ENCODE data around the gene DSCAM. TPM values are rescaled to one million over a fixed set of nuclear protein-coding genes. Genes with fewer than 3 reads are reported as not detected.

DSCAM gene
- total and polyA plus RNA-seq, 2 experiments from 2014 or later: not detected

DNA sequence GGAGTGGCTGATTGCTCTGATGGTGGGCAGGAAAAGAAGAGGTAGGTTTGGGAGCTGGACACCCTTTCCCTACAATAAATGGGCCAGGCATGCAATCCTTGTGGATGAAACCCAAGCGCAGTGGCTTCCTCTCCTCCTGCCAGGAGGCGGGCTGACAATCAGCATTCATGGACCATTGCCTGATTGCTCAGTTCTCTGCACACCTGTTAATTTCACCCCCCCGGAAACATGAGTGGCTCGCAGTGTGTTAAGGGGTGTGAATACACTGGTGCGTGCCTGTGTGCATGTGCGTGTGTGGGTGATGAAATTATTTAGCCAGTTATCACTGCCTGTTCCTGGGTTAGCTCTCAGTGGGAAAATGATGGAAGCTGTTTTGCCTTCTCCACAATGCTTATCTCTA is 669.0 kb downstream of the DSCAM start:
- in situ Hi-C loops (cut with MboI): no loop called here
- H3K27ac ChIP-seq: no peak overlapping the region
- no peaks in the 10 kb centered on the region for H3K27me3 ChIP-seq (replicated peaks; ENCODE audit: insufficient read depth)
- H2AFZ ChIP-seq: no peak overlapping the region
- H3K9ac ChIP-seq: no peak overlapping the region
- no peaks in the 10 kb centered on the region for H3K9me3 ChIP-seq (ENCODE audit: low read depth)
- no peak for TF ChIP-seq EZH2phosphoT487 (IDR thresholded peaks at IDR 0.05; ENCODE audit: insufficient read depth, low read depth)
- no peak for TF ChIP-seq EZH2 (IDR thresholded peaks at IDR 0.05; ENCODE audit: insufficient read depth, poor library complexity, severe bottlenecking)
- no peaks in the 10 kb centered on the region for H3K36me3 ChIP-seq (ENCODE audit: low read depth)
- H3F3A ChIP-seq (ENCODE audit: insufficient read depth): no peaks in the 10 kb centered on the region
- H3K9me2 ChIP-seq (ENCODE audit: insufficient read depth): no peaks in the 10 kb centered on the region
- H3K79me2 ChIP-seq (ENCODE audit: insufficient read depth): no peaks in the 10 kb centered on the region
- H3K4me3 ChIP-seq: no peak overlapping the region
- H4K20me1 ChIP-seq (ENCODE audit: insufficient read depth): no peaks in the 10 kb centered on the region
- 40 to 46% methylated on average over 6 of the region's 6 CpGs for WGBS, 2 experiments (ENCODE audit: low coverage in 1 of 2, low lambda C conversion rate in 2 of 2, missing lambda C conversion rate in 2 of 2)
- H3K4me1 ChIP-seq (ENCODE audit: insufficient read depth): no peaks in the 10 kb centered on the region
- no peak for DNase-seq
- no peak overlapping the region for H3K4me2 ChIP-seq (ENCODE audit: unreplicated experiment)

DNA sequence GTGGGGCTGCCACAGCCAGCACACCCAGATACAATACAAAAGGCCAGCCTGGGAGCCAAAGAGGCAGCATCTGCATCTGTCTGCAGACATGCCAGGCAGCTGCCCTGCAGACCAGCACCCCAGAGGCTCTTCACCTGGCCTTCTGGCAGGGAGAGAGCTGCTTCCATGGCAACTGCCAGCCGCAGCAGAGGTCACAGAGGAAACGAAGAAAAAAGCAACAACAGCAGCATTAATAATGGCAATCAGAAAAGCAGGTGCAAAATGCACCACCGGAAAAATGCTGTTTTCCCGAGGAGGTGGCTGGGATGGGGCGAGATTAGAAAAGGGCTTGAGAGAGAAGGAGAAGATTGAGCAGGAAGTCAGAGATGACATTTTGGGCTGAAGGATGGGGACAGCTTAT is 670.2 kb downstream of the DSCAM start:
- Histone ChIP-seq H3K4me3 (no peak overlapping the region), H4K20me1 (ENCODE audit: insufficient read depth) (no peaks in the 10 kb centered on the region), H3K9me2 (ENCODE audit: insufficient read depth) (no peaks in the 10 kb centered on the region), H3K36me3 (ENCODE audit: low read depth) (no peaks in the 10 kb centered on the region), H3K79me2 (ENCODE audit: insufficient read depth) (no peaks in the 10 kb centered on the region), H3F3A (ENCODE audit: insufficient read depth) (no peaks in the 10 kb centered on the region), H2AFZ (no peak overlapping the region), H3K27ac (no peak overlapping the region), H3K27me3 (replicated peaks; ENCODE audit: insufficient read depth) (no peaks in the 10 kb centered on the region), H3K9ac (no peak overlapping the region), H3K4me1 (ENCODE audit: insufficient read depth) (no peaks in the 10 kb centered on the region), H3K9me3 (ENCODE audit: low read depth) (no peaks in the 10 kb centered on the region), H3K4me2 (ENCODE audit: unreplicated experiment) (no peak overlapping the region)
- DNase-seq: no peak
- 5 to 8% methylated on average over 5 of the region's 5 CpGs for WGBS, 2 experiments (ENCODE audit: low coverage in 1 of 2, low lambda C conversion rate in 2 of 2, missing lambda C conversion rate in 2 of 2)
- no peak for TF ChIP-seq EZH2 (IDR thresholded peaks at IDR 0.05; ENCODE audit: insufficient read depth, poor library complexity, severe bottlenecking)
- TF ChIP-seq EZH2phosphoT487 (IDR thresholded peaks at IDR 0.05; ENCODE audit: insufficient read depth, low read depth): no peak
- in situ Hi-C loops (cut with MboI): no loop called here

GRCh38 chr21:40173816-40174215 is 673.1 kb downstream of the DSCAM start:
- Histone ChIP-seq H3K27me3 (replicated peaks; ENCODE audit: insufficient read depth) (no peaks in the 10 kb centered on the region), H3F3A (ENCODE audit: insufficient read depth) (no peaks in the 10 kb centered on the region), H3K9me3 (ENCODE audit: low read depth) (no peaks in the 10 kb centered on the region), H3K36me3 (ENCODE audit: low read depth) (no peaks in the 10 kb centered on the region), H3K27ac (no peak overlapping the region), H3K4me1 (ENCODE audit: insufficient read depth) (no peaks in the 10 kb centered on the region), H3K4me2 (ENCODE audit: unreplicated experiment) (no peak overlapping the region), H3K4me3 (no peak overlapping the region), H2AFZ (no peak overlapping the region), H3K9me2 (ENCODE audit: insufficient read depth) (no peaks in the 10 kb centered on the region), H4K20me1 (ENCODE audit: insufficient read depth) (no peaks in the 10 kb centered on the region), H3K9ac (no peak overlapping the region), H3K79me2 (ENCODE audit: insufficient read depth) (no peaks in the 10 kb centered on the region)
- no peak for DNase-seq
- TF ChIP-seq EZH2 (IDR thresholded peaks at IDR 0.05; ENCODE audit: insufficient read depth, poor library complexity, severe bottlenecking) (no peak), EZH2phosphoT487 (IDR thresholded peaks at IDR 0.05; ENCODE audit: insufficient read depth, low read depth) (no peak)
- WGBS, 2 experiments (ENCODE audit: low coverage in 1 of 2, low lambda C conversion rate in 2 of 2, missing lambda C conversion rate in 2 of 2): 36 to 47% methylated on average over 6 of the region's 6 CpGs
- in situ Hi-C loops (cut with MboI): no loop called here

- Histone ChIP-seq H3K36me3 (ENCODE audit: low read depth) (no peaks in the 10 kb centered on the region), H3K4me2 (ENCODE audit: unreplicated experiment) (no peak overlapping the region), H3K27ac (no peak overlapping the region), H3K9me3 (ENCODE audit: low read depth) (no peaks in the 10 kb centered on the region), H4K20me1 (ENCODE audit: insufficient read depth) (no peaks in the 10 kb centered on the region), H3K4me1 (ENCODE audit: insufficient read depth) (no peaks in the 10 kb centered on the region), H3K9ac (no peak overlapping the region), H3F3A (ENCODE audit: insufficient read depth) (no peaks in the 10 kb centered on the region), H2AFZ (no peak overlapping the region), H3K9me2 (ENCODE audit: insufficient read depth) (no peaks in the 10 kb centered on the region), H3K79me2 (ENCODE audit: insufficient read depth) (no peaks in the 10 kb centered on the region), H3K27me3 (replicated peaks; ENCODE audit: insufficient read depth) (no peaks in the 10 kb centered on the region), H3K4me3 (no peak overlapping the region)
- WGBS, 2 experiments (ENCODE audit: low coverage in 1 of 2, low lambda C conversion rate in 2 of 2, missing lambda C conversion rate in 2 of 2): 67% methylated on average over 11 of the region's 11 CpGs
- DNase-seq: no peak
- TF ChIP-seq EZH2phosphoT487 (IDR thresholded peaks at IDR 0.05; ENCODE audit: insufficient read depth, low read depth) (no peak), EZH2 (IDR thresholded peaks at IDR 0.05; ENCODE audit: insufficient read depth, poor library complexity, severe bottlenecking) (no peak)
- in situ Hi-C loops (cut with MboI): no loop called here
Observed at GRCh38 chr21:40169971-40170370, 677.0 kb downstream of the DSCAM start.

GRCh38 chr21:40166291-40166843 is 680.6 kb downstream of the DSCAM start:
- 27 to 38% methylated on average over 6 of the region's 6 CpGs for WGBS, 2 experiments (ENCODE audit: low coverage in 1 of 2, low lambda C conversion rate in 2 of 2, missing lambda C conversion rate in 2 of 2)
- Histone ChIP-seq H3K4me3 (no peak overlapping the region), H3K9me2 (ENCODE audit: insufficient read depth) (no peaks in the 10 kb centered on the region), H3F3A (ENCODE audit: insufficient read depth) (no peaks in the 10 kb centered on the region), H3K27ac (no peak overlapping the region), H3K4me1 (ENCODE audit: insufficient read depth) (no peaks in the 10 kb centered on the region), H2AFZ (no peak overlapping the region), H3K79me2 (ENCODE audit: insufficient read depth) (no peaks in the 10 kb centered on the region), H3K9ac (no peak overlapping the region), H3K9me3 (ENCODE audit: low read depth) (no peaks in the 10 kb centered on the region), H3K27me3 (replicated peaks; ENCODE audit: insufficient read depth) (no peaks in the 10 kb centered on the region), H3K36me3 (ENCODE audit: low read depth) (no peaks in the 10 kb centered on the region), H4K20me1 (ENCODE audit: insufficient read depth) (no peaks in the 10 kb centered on the region), H3K4me2 (ENCODE audit: unreplicated experiment) (no peak overlapping the region)
- DNase-seq: no peak
- in situ Hi-C loops (cut with MboI): no loop called here
- TF ChIP-seq EZH2phosphoT487 (IDR thresholded peaks at IDR 0.05; ENCODE audit: insufficient read depth, low read depth): no peak
- no peak for TF ChIP-seq EZH2 (IDR thresholded peaks at IDR 0.05; ENCODE audit: insufficient read depth, poor library complexity, severe bottlenecking)
